HepG2 (cell line): ENCODE results near the gene NIT2. TPM values are rescaled to one million over a fixed set of nuclear protein-coding genes. Genes with fewer than 3 reads are reported as not detected.
A peak's percentile ranks its signal among the peaks of the same experiment; 100 is the strongest.

Experiments
- AGO2 ChIP-seq: fragments of 200-400 bp; formaldehyde crosslinking; optimal IDR thresholded peaks from 2 replicates; pipeline ENCODE3; 2017; ENCODE audit warnings: mild to moderate bottlenecking, low read depth, low read length, moderate library complexity
- BCL6 ChIP-seq: IDR thresholded peaks from 2 replicates; pipeline ENCODE4 v1.6.1; 2016; ENCODE audit warnings: missing genetic modification reagents, missing compliant biosample characterization
- HNRNPLL ChIP-seq: fragments of 200-400 bp; formaldehyde crosslinking; IDR thresholded peaks from 2 replicates; pipeline ENCODE4 v1.6.1; 2017; ENCODE audit warnings: mild to moderate bottlenecking, low read depth, low read length; ENCODE audit not compliant: poor library complexity, severe bottlenecking
- MED13 ChIP-seq: sonication (generic); formaldehyde crosslinking; IDR thresholded peaks from 2 replicates; pipeline ENCODE4 v1.5.0; 2020; ENCODE audit warnings: missing genetic modification reagents
- NFE2L1 ChIP-seq: sonication (generic); formaldehyde crosslinking; IDR thresholded peaks from 2 replicates; pipeline ENCODE4 v1.4.0; 2020; ENCODE audit warnings: missing genetic modification reagents, mild to moderate bottlenecking, borderline replicate concordance
- PTBP1 ChIP-seq: fragments of 200-400 bp; formaldehyde crosslinking; IDR thresholded peaks from 2 replicates; pipeline ENCODE4 v1.6.1; 2018; ENCODE audit warnings: low read length, low read depth; ENCODE audit not compliant: poor library complexity, severe bottlenecking
- RXRA ChIP-seq: sonication (generic); formaldehyde crosslinking; IDR thresholded peaks from 2 replicates; pipeline ENCODE4 v1.5.1; 2020; ENCODE audit warnings: missing genetic modification reagents
- SOX5 ChIP-seq: IDR thresholded peaks from 2 replicates; pipeline ENCODE4 v1.6.1; 2016; ENCODE audit warnings: borderline replicate concordance
- ZNF232 ChIP-seq: sonication (generic); formaldehyde crosslinking; IDR thresholded peaks from 2 replicates; pipeline ENCODE4 v1.4.0; 2020; ENCODE audit warnings: missing genetic modification reagents, borderline replicate concordance
- ZNF569 ChIP-seq: sonication (generic); formaldehyde crosslinking; IDR thresholded peaks from 2 replicates; pipeline ENCODE4 v1.5.0; 2020; ENCODE audit warnings: mild to moderate bottlenecking, missing genetic modification reagents, moderate library complexity, borderline replicate concordance
- ZNF775 ChIP-seq: sonication (generic); formaldehyde crosslinking; IDR thresholded peaks from 2 replicates; pipeline ENCODE4 v1.4.0; 2020; ENCODE audit warnings: missing genetic modification reagents, mild to moderate bottlenecking, moderate library complexity, borderline replicate concordance
- polyA plus RNA-seq, 8 experiments: library from polyadenylated mRNA; depleted of rRNA in 3 of 8; stranded (reverse) in 7 of 8; unstranded in 1 of 8; fragments of >200 nt; fragmentation: Illumina TruSeq in 4 of 8; extraction: Trizol in 4 of 8; gene quantifications; 2 replicates each; pipeline versions ENCODE4 v1.2.1 to v1.2.3, GENCODE V29; 2011 to 2016; ENCODE audit warnings: low read depth in 4 of 8, missing spikeins in 1 of 8, mixed read lengths in 1 of 8; ENCODE audit not compliant: insufficient read depth in 1 of 8
- total RNA-seq, 5 experiments: library from RNA; depleted of rRNA; stranded (reverse); fragments of >200 nt; fragmentation: Illumina TruSeq; extraction: Trizol; gene quantifications; 2 replicates each; pipeline ENCODE4 v1.2.3, GENCODE V29; 2016; ENCODE audit warnings: low read depth in 1 of 5
- TF ChIP-seq, protein P1 (sequence below): sonication (generic); formaldehyde crosslinking; IDR thresholded peaks from 2 replicates; pipeline ENCODE4 v1.4.0; 2020; ENCODE audit warnings: missing genetic modification reagents, borderline replicate concordance
- TF ChIP-seq, protein P2 (sequence below): sonication (generic); formaldehyde crosslinking; IDR thresholded peaks from 2 replicates; pipeline ENCODE4 v1.5.0; 2020; ENCODE audit warnings: mild to moderate bottlenecking, low read depth, missing genetic modification reagents, borderline replicate concordance
- TF ChIP-seq, protein P3 (sequence below): sonication (generic); formaldehyde crosslinking; IDR thresholded peaks from 2 replicates; pipeline ENCODE4 v1.5.1; 2020; ENCODE audit warnings: missing genetic modification reagents, mild to moderate bottlenecking, borderline replicate concordance
- TF ChIP-seq, protein P4 (sequence below): sonication (generic); formaldehyde crosslinking; IDR thresholded peaks from 2 replicates; pipeline ENCODE4 v1.4.0; 2020; ENCODE audit warnings: mild to moderate bottlenecking, missing genetic modification reagents

The NIT2 gene
- total and polyA plus RNA-seq, 2 of the 13 experiments (the other 11 are each of a cell fraction or from before 2014, with no cell fraction given), result 43.4 to 49.1 TPM

DNA sequence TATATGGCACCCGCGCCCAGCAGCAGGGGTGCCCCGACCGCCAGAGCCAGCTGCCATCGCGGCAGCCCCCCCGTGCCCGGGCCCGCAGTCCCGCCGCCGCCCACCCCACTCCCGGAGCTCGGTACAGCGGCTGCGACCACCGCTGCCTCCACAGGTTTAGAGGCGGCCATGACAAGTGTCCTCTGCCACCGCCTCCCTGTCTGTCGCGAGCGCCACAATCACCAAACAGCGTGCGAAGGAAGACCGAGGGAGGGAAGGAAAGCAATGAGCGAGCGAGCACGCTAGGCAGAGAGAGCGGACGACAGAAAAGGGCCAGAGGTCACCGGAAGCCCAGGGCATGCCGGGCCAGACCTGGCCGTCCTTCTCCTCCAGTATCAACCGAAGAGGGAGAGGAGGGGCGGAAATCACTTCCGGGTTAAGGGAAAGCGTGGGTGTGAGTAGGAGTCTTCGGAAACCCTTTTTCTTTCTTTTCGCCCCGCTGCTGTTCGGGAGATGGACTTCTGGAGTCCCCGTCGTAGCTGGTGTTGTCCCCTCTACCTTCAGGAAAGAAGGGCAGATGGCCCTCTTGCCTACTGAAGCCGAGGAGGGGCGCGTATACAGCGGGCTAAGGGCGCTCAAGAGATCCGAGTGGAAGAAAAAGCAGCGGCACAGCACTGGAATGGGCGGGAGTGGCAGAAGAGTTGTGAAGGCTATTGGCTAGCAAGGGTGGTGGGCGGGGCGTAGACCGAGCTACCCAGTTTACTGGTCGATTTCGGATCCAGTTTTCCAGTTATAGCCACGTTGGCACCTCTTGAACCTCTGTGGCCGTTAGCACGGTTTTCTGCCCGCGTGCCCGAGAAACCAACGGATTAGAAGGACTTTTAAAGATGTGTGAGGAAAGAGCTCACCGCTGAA, 66.5 kb downstream of the NIT2 start, which contains the start of the genes LNP1 and TOMM70 (continued):
- TF ChIP-seq, protein P1, sequence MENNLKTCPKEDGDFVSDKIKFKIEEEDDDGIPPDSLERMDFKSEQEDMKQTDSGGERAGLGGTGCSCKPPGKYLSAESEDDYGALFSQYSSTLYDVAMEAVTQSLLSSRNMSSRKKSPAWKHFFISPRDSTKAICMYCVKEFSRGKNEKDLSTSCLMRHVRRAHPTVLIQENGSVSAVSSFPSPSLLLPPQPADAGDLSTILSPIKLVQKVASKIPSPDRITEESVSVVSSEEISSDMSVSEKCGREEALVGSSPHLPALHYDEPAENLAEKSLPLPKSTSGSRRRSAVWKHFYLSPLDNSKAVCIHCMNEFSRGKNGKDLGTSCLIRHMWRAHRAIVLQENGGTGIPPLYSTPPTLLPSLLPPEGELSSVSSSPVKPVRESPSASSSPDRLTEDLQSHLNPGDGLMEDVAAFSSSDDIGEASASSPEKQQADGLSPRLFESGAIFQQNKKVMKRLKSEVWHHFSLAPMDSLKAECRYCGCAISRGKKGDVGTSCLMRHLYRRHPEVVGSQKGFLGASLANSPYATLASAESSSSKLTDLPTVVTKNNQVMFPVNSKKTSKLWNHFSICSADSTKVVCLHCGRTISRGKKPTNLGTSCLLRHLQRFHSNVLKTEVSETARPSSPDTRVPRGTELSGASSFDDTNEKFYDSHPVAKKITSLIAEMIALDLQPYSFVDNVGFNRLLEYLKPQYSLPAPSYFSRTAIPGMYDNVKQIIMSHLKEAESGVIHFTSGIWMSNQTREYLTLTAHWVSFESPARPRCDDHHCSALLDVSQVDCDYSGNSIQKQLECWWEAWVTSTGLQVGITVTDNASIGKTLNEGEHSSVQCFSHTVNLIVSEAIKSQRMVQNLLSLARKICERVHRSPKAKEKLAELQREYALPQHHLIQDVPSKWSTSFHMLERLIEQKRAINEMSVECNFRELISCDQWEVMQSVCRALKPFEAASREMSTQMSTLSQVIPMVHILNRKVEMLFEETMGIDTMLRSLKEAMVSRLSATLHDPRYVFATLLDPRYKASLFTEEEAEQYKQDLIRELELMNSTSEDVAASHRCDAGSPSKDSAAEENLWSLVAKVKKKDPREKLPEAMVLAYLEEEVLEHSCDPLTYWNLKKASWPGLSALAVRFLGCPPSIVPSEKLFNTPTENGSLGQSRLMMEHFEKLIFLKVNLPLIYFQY, result 0 out of 2 replicates have a peak, but pooled peaks have one; percentile 20
- TF ChIP-seq ZNF569 (CRISPR knock-in tag), result no peak
- TF ChIP-seq HNRNPLL, result no peak
- peak; percentile 72; the same call in 1 of the 2 replicates for TF ChIP-seq NFE2L1
- peak; percentile 56; the same call in 1 of the 2 replicates for TF ChIP-seq MED13 (CRISPR knock-in tag)
- TF ChIP-seq AGO2, result peak; percentile 88
- TF ChIP-seq RXRA (CRISPR knock-in tag), result peak; percentile 75
- TF ChIP-seq, protein P2, sequence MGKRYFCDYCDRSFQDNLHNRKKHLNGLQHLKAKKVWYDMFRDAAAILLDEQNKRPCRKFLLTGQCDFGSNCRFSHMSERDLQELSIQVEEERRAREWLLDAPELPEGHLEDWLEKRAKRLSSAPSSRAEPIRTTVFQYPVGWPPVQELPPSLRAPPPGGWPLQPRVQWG (CRISPR knock-in tag), result no peak
- TF ChIP-seq ZNF232 (CRISPR knock-in tag), result peak; percentile 77; the same call in 1 of the 2 replicates
- TF ChIP-seq SOX5, result no peak; the same call in 1 of the 2 replicates
- TF ChIP-seq, protein P3, sequence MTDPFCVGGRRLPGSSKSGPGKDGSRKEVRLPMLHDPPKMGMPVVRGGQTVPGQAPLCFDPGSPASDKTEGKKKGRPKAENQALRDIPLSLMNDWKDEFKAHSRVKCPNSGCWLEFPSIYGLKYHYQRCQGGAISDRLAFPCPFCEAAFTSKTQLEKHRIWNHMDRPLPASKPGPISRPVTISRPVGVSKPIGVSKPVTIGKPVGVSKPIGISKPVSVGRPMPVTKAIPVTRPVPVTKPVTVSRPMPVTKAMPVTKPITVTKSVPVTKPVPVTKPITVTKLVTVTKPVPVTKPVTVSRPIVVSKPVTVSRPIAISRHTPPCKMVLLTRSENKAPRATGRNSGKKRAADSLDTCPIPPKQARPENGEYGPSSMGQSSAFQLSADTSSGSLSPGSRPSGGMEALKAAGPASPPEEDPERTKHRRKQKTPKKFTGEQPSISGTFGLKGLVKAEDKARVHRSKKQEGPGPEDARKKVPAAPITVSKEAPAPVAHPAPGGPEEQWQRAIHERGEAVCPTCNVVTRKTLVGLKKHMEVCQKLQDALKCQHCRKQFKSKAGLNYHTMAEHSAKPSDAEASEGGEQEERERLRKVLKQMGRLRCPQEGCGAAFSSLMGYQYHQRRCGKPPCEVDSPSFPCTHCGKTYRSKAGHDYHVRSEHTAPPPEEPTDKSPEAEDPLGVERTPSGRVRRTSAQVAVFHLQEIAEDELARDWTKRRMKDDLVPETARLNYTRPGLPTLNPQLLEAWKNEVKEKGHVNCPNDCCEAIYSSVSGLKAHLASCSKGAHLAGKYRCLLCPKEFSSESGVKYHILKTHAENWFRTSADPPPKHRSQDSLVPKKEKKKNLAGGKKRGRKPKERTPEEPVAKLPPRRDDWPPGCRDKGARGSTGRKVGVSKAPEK, result no peak
- peak; percentile 14; the same call in 1 of the 2 replicates for TF ChIP-seq BCL6 (CRISPR knock-in tag)
- no peak for TF ChIP-seq PTBP1
- TF ChIP-seq ZNF775 (CRISPR knock-in tag), result no peak
- TF ChIP-seq, protein P4, sequence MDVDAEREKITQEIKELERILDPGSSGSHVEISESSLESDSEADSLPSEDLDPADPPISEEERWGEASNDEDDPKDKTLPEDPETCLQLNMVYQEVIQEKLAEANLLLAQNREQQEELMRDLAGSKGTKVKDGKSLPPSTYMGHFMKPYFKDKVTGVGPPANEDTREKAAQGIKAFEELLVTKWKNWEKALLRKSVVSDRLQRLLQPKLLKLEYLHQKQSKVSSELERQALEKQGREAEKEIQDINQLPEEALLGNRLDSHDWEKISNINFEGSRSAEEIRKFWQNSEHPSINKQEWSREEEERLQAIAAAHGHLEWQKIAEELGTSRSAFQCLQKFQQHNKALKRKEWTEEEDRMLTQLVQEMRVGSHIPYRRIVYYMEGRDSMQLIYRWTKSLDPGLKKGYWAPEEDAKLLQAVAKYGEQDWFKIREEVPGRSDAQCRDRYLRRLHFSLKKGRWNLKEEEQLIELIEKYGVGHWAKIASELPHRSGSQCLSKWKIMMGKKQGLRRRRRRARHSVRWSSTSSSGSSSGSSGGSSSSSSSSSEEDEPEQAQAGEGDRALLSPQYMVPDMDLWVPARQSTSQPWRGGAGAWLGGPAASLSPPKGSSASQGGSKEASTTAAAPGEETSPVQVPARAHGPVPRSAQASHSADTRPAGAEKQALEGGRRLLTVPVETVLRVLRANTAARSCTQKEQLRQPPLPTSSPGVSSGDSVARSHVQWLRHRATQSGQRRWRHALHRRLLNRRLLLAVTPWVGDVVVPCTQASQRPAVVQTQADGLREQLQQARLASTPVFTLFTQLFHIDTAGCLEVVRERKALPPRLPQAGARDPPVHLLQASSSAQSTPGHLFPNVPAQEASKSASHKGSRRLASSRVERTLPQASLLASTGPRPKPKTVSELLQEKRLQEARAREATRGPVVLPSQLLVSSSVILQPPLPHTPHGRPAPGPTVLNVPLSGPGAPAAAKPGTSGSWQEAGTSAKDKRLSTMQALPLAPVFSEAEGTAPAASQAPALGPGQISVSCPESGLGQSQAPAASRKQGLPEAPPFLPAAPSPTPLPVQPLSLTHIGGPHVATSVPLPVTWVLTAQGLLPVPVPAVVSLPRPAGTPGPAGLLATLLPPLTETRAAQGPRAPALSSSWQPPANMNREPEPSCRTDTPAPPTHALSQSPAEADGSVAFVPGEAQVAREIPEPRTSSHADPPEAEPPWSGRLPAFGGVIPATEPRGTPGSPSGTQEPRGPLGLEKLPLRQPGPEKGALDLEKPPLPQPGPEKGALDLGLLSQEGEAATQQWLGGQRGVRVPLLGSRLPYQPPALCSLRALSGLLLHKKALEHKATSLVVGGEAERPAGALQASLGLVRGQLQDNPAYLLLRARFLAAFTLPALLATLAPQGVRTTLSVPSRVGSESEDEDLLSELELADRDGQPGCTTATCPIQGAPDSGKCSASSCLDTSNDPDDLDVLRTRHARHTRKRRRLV (CRISPR knock-in tag), result no peak
